ENCODE results near the gene SCAMP1.
"Not testable (repeated sequence)": the region's sequence is repeated elsewhere in the genome, so short reads cannot be mapped to it uniquely, and the experiment has no call there.

Gene SCAMP1

GRCh38 chr5:78377056-78377717, 16.8 kb downstream of the SCAMP1 start:
- H3K9me3 ChIP-seq (ENCODE audit: low read length): no peaks in the 10 kb centered on the region
- peaks cover 72% of the 10 kb centered on the region for H3K79me2 ChIP-seq (ENCODE audit: insufficient read depth, low read length)
- no peaks in the 10 kb centered on the region for H3F3A ChIP-seq (ENCODE audit: insufficient read depth, low read length)
- no peaks in the 10 kb centered on the region for H4K20me1 ChIP-seq (ENCODE audit: insufficient read depth, low read length)
- H3K4me1 ChIP-seq (ENCODE audit: insufficient read depth, low read length, severe bottlenecking): no peaks in the 10 kb centered on the region
- H3K27me3 ChIP-seq (ENCODE audit: insufficient read depth, low read length): no peaks in the 10 kb centered on the region
- H3K4me2 ChIP-seq (ENCODE audit: low read length): no peak overlapping the region
- TF ChIP-seq, protein P1, sequence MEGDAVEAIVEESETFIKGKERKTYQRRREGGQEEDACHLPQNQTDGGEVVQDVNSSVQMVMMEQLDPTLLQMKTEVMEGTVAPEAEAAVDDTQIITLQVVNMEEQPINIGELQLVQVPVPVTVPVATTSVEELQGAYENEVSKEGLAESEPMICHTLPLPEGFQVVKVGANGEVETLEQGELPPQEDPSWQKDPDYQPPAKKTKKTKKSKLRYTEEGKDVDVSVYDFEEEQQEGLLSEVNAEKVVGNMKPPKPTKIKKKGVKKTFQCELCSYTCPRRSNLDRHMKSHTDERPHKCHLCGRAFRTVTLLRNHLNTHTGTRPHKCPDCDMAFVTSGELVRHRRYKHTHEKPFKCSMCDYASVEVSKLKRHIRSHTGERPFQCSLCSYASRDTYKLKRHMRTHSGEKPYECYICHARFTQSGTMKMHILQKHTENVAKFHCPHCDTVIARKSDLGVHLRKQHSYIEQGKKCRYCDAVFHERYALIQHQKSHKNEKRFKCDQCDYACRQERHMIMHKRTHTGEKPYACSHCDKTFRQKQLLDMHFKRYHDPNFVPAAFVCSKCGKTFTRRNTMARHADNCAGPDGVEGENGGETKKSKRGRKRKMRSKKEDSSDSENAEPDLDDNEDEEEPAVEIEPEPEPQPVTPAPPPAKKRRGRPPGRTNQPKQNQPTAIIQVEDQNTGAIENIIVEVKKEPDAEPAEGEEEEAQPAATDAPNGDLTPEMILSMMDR (IDR thresholded peaks at IDR 0.05; ENCODE audit: low read length): no peak
- no peak for TF ChIP-seq EZH2 (IDR thresholded peaks at IDR 0.05; ENCODE audit: borderline replicate concordance, low read length)
- H3K9ac ChIP-seq (ENCODE audit: low read length): no peak overlapping the region
- H2AFZ ChIP-seq (ENCODE audit: low read length): no peak overlapping the region
- H3K9me2 ChIP-seq (ENCODE audit: low read depth, low read length): no peaks in the 10 kb centered on the region
- H3K4me3 ChIP-seq (ENCODE audit: low read depth, low read length, poor library complexity, severe bottlenecking): no peak overlapping the region
- no peak overlapping the region for H3K27ac ChIP-seq (ENCODE audit: low read depth, low read length, poor library complexity, severe bottlenecking)
- H3K36me3 ChIP-seq (ENCODE audit: insufficient read depth, low read length): peaks cover 19% of the 10 kb centered on the region

DNA sequence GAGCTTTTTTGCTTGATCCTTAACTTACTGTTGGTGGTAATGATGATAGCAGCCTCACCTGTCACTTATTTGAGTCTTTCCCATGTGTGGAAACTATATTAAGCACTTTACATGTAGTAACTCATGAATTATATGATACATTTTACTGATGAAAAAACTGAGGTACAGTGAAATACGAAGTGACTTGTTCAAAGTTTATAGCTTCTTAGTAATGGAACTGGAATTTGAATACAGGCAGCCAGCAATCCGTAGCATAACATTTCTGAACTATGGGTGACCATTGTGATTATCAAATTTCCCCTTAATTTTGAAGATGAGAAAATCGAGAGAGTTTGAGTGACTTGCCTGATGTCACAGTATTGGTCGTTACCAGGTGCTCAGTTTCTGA, 17.3 kb downstream of the SCAMP1 start:
- TF ChIP-seq EZH2 (IDR thresholded peaks at IDR 0.05; ENCODE audit: borderline replicate concordance, low read length): no peak
- TF ChIP-seq, protein P1 (IDR thresholded peaks at IDR 0.05; ENCODE audit: low read length): no peak
- H3K79me2 ChIP-seq (ENCODE audit: insufficient read depth, low read length): peaks cover 70% of the 10 kb centered on the region
- no peaks in the 10 kb centered on the region for H3K27me3 ChIP-seq (ENCODE audit: insufficient read depth, low read length)

GRCh38 chr5:78387468-78388153, 27.2 kb downstream of the SCAMP1 start:
- Histone ChIP-seq H3K9ac (ENCODE audit: low read length) (no peak overlapping the region), H3K36me3 (ENCODE audit: insufficient read depth, low read length) (peaks cover 46% of the 10 kb centered on the region), H3K9me2 (ENCODE audit: low read depth, low read length) (no peaks in the 10 kb centered on the region), H3F3A (ENCODE audit: insufficient read depth, low read length) (no peaks in the 10 kb centered on the region), H3K9me3 (ENCODE audit: low read length) (peaks cover 18% of the 10 kb centered on the region; the same call in 1 of the 2 replicates), H2AFZ (ENCODE audit: low read length) (no peak overlapping the region), H3K4me1 (ENCODE audit: insufficient read depth, low read length, severe bottlenecking) (no peaks in the 10 kb centered on the region), H3K27me3 (ENCODE audit: insufficient read depth, low read length) (no peaks in the 10 kb centered on the region), H4K20me1 (ENCODE audit: insufficient read depth, low read length) (no peaks in the 10 kb centered on the region), H3K79me2 (ENCODE audit: insufficient read depth, low read length) (peaks cover 67% of the 10 kb centered on the region), H3K27ac (ENCODE audit: low read depth, low read length, poor library complexity, severe bottlenecking) (no peak overlapping the region), H3K4me3 (ENCODE audit: low read depth, low read length, poor library complexity, severe bottlenecking) (no peak overlapping the region), H3K4me2 (ENCODE audit: low read length) (no peak overlapping the region)
- TF ChIP-seq EZH2 (IDR thresholded peaks at IDR 0.05; ENCODE audit: borderline replicate concordance, low read length): no peak
- TF ChIP-seq, protein P1 (IDR thresholded peaks at IDR 0.05; ENCODE audit: low read length): no peak

More for the DNA sequence above, 17.3 kb downstream of the SCAMP1 start:
- no peaks in the 10 kb centered on the region for H3K9me3 ChIP-seq (ENCODE audit: low read length)
- no peak overlapping the region for H2AFZ ChIP-seq (ENCODE audit: low read length)
- peaks cover 19% of the 10 kb centered on the region for H3K36me3 ChIP-seq (ENCODE audit: insufficient read depth, low read length)
- no peak overlapping the region for H3K27ac ChIP-seq (ENCODE audit: low read depth, low read length, poor library complexity, severe bottlenecking)
- H3K9me2 ChIP-seq (ENCODE audit: low read depth, low read length): no peaks in the 10 kb centered on the region
- no peaks in the 10 kb centered on the region for H3K4me1 ChIP-seq (ENCODE audit: insufficient read depth, low read length, severe bottlenecking)
- H3K9ac ChIP-seq (ENCODE audit: low read length): no peak overlapping the region
- no peaks in the 10 kb centered on the region for H3F3A ChIP-seq (ENCODE audit: insufficient read depth, low read length)
- H4K20me1 ChIP-seq (ENCODE audit: insufficient read depth, low read length): no peaks in the 10 kb centered on the region
- H3K4me3 ChIP-seq (ENCODE audit: low read depth, low read length, poor library complexity, severe bottlenecking): no peak overlapping the region
- no peak overlapping the region for H3K4me2 ChIP-seq (ENCODE audit: low read length)

DNA sequence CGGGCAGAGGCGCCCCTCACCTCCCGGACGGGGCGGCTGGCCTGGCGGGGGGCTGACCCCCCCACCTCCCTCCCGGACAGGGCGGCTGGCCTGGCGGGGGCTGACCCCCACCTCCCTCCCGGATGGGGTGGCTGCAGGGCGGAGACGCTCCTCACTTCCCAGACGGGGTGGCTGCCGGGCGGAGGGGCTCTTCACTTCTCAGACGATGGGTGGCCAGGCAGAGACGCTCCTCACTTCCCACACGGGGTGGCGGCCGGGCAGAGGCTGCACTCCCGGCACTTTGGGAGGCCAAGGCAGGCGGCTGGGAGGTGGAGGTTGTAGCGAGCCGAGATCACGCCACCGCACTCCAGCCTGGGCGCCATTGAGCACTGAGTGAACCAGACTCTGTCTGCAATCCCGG, 30.9 kb downstream of the SCAMP1 start:
- H4K20me1 ChIP-seq (ENCODE audit: insufficient read depth, low read length); H3K9me3 ChIP-seq (ENCODE audit: low read length); H3K9me2 ChIP-seq (ENCODE audit: low read depth, low read length); H3K4me1 ChIP-seq (ENCODE audit: insufficient read depth, low read length, severe bottlenecking); H3K9ac ChIP-seq (ENCODE audit: low read length); H3K4me3 ChIP-seq (ENCODE audit: low read depth, low read length, poor library complexity, severe bottlenecking); H3K27me3 ChIP-seq (ENCODE audit: insufficient read depth, low read length); H3K27ac ChIP-seq (ENCODE audit: low read depth, low read length, poor library complexity, severe bottlenecking); H3K4me2 ChIP-seq (ENCODE audit: low read length); H2AFZ ChIP-seq (ENCODE audit: low read length); H3F3A ChIP-seq (ENCODE audit: insufficient read depth, low read length): not testable (repeated sequence)
- Histone ChIP-seq H3K79me2 (ENCODE audit: insufficient read depth, low read length) (peaks cover 41% of the 10 kb centered on the region), H3K36me3 (ENCODE audit: insufficient read depth, low read length) (peaks cover 62% of the 10 kb centered on the region)

All from OCI-LY1 (cell line).